H1 (cell line): ENCODE data around the gene CTNS. TPM values are rescaled to one million over a fixed set of nuclear protein-coding genes. Genes with fewer than 3 reads are reported as not detected.

ENCODE experiments used
- CTCF ChIA-PET: fragments of 300-600 bp; sonication (Branson Sonifier 250); formaldehyde crosslinking; loops from one replicate; lab custom pipeline; 2021; ENCODE audit not compliant: partially characterized antibody; lab: Charles Lee
- POLR2A ChIA-PET: fragments of 300-600 bp; sonication (Branson Sonifier 250); formaldehyde crosslinking; loops from one replicate; lab custom pipeline; 2021; ENCODE audit warnings: inconsistent platforms; ENCODE audit not compliant: partially characterized antibody; lab: Charles Lee
- DNase-seq, 2 experiments: peaks; one replicate each; pipeline versions ENCODE4 v3.0.0 to v3.0.0-alpha.2; 2010 to 2022; ENCODE audit warnings: low spot score in 2 of 2, low read depth in 1 of 2, mixed read lengths in 1 of 2
- FAIRE-seq: peaks from 2 replicates; lab custom pipeline; 2011; peaks lifted over from hg19 to GRCh38; lab: Jason Lieb, UNC
- H2AFZ ChIP-seq: 2 replicates; pipeline ENCODE4 v1.8.1; 2012; ENCODE audit warnings: low read length, inconsistent platforms
- H2AK5ac ChIP-seq: 2 replicates; pipeline ENCODE4 v1.6.1; 2013; ENCODE audit warnings: low read depth, low read length
- H2BK120ac ChIP-seq: replicated peaks from 2 replicates; pipeline ENCODE3; 2013; ENCODE audit warnings: low read depth, low read length, inconsistent platforms
- H2BK12ac ChIP-seq: 2 replicates; pipeline ENCODE4 v1.6.1; 2013; ENCODE audit warnings: low read depth, low read length
- H2BK15ac ChIP-seq: 2 replicates; pipeline ENCODE4 v1.6.1; 2013; ENCODE audit warnings: low read length
- H2BK20ac ChIP-seq: 2 replicates; pipeline ENCODE4 v1.6.1; 2013; ENCODE audit warnings: low read length
- H2BK5ac ChIP-seq: 2 replicates; pipeline ENCODE4 v1.6.1; 2013; ENCODE audit warnings: low read depth, low read length
- H3K14ac ChIP-seq: 2 replicates; pipeline ENCODE4 v1.6.1; 2013; ENCODE audit warnings: inconsistent platforms; ENCODE audit not compliant: insufficient read length
- H3K18ac ChIP-seq: 2 replicates; pipeline ENCODE4 v1.6.1; 2013; ENCODE audit warnings: low read length; ENCODE audit errors: extremely low read depth
- H3K23ac ChIP-seq: 2 replicates; pipeline ENCODE4 v1.6.1; 2013; ENCODE audit warnings: inconsistent platforms; ENCODE audit not compliant: insufficient read length
- H3K23me2 ChIP-seq: 2 replicates; pipeline ENCODE4 v1.6.1; 2013; ENCODE audit warnings: low read depth, low read length
- H3K27ac ChIP-seq: 2 replicates; pipeline ENCODE4 v1.6.1; 2011; ENCODE audit warnings: low read depth, low read length, inconsistent platforms
- H3K27me3 ChIP-seq, 4 experiments: replicated peaks in 1 of 4; 1 replicate in 1 of 4; 2 replicates in 3 of 4; pipeline versions ENCODE4 v1.6.1 to v1.8.1; 2011 to 2013; ENCODE audit warnings: low read length in 3 of 4, mild to moderate bottlenecking in 3 of 4, inconsistent platforms in 2 of 4, mixed read lengths in 2 of 4, moderate library complexity in 1 of 4; ENCODE audit not compliant: control insufficient read depth in 3 of 4, insufficient read depth in 3 of 4; ENCODE audit errors: extremely low read depth in 1 of 4
- H3K36me3 ChIP-seq, 4 experiments: 2 replicates each; pipeline versions ENCODE4 v1.6.1 to v1.8.1; 2011 to 2013; ENCODE audit warnings: mild to moderate bottlenecking in 4 of 4, low read length in 3 of 4, moderate library complexity in 2 of 4, control low read depth in 1 of 4, inconsistent platforms in 1 of 4; ENCODE audit not compliant: insufficient read depth in 4 of 4, control insufficient read depth in 2 of 4
- H3K4ac ChIP-seq: replicated peaks from 2 replicates; pipeline ENCODE3; 2013; ENCODE audit warnings: low read length, low read depth, mixed read lengths, inconsistent platforms; ENCODE audit not compliant: insufficient read length
- H3K4me1 ChIP-seq, 4 experiments: replicated peaks in 1 of 4; 1 replicate in 1 of 4; 2 replicates in 3 of 4; pipeline versions ENCODE4 v1.6.1 to v1.8.1; 2011 to 2013; ENCODE audit warnings: low read length in 3 of 4, inconsistent platforms in 2 of 4, mixed read lengths in 1 of 4; ENCODE audit not compliant: insufficient read depth in 4 of 4, control insufficient read depth in 3 of 4
- H3K4me2 ChIP-seq, 2 experiments: 2 replicates each; pipeline versions ENCODE4 v1.6.1 to v1.8.1; 2011 to 2013; ENCODE audit warnings: low read depth in 2 of 2, low read length in 2 of 2, control low read depth in 1 of 2, inconsistent platforms in 1 of 2, mild to moderate bottlenecking in 1 of 2; ENCODE audit not compliant: insufficient read depth in 1 of 2
- H3K4me3 ChIP-seq, 4 experiments: fragments of 200-600, 300-600 bp in 1 of 4; sonication (generic), shearing (Covaris generic), sonication (Bioruptor Twin) in 1 of 4; 2 replicates each; pipeline versions ENCODE4 v1.5.1 to v1.8.1; 2011 to 2016; ENCODE audit warnings: low read length in 4 of 4, low read depth in 3 of 4, control low read depth in 2 of 4, inconsistent platforms in 2 of 4, mild to moderate bottlenecking in 2 of 4, mixed read lengths in 1 of 4, moderate library complexity in 1 of 4; ENCODE audit not compliant: insufficient read depth in 2 of 4; ENCODE audit errors: extremely low read depth in 1 of 4
- H3K56ac ChIP-seq: replicated peaks from 2 replicates; pipeline ENCODE3; 2013; ENCODE audit warnings: low read depth, mild to moderate bottlenecking, mixed read lengths, low read length, inconsistent platforms; ENCODE audit not compliant: insufficient read length
- H3K79me1 ChIP-seq: 2 replicates; pipeline ENCODE4 v1.6.1; 2013; ENCODE audit warnings: low read depth, low read length, control low read depth
- H3K79me2 ChIP-seq, 2 experiments: 2 replicates each; pipeline versions ENCODE4 v1.6.1 to v1.8.1; 2012 to 2013; ENCODE audit warnings: low read length in 2 of 2, mild to moderate bottlenecking in 2 of 2, inconsistent platforms in 1 of 2; ENCODE audit not compliant: insufficient read depth in 2 of 2, control insufficient read depth in 1 of 2
- H3K9ac ChIP-seq, 4 experiments: replicated peaks in 1 of 4; 1 replicate in 1 of 4; 2 replicates in 3 of 4; pipeline versions ENCODE4 v1.6.1 to v1.8.1; 2011 to 2013; ENCODE audit warnings: low read depth in 3 of 4, low read length in 3 of 4, control low read depth in 2 of 4, mild to moderate bottlenecking in 2 of 4, moderate library complexity in 2 of 4, inconsistent platforms in 1 of 4; ENCODE audit errors: extremely low read depth in 1 of 4
- H3K9me3 ChIP-seq, 2 experiments: 2 replicates each; pipeline versions ENCODE4 v1.6.1 to v1.8.1; 2012 to 2013; ENCODE audit warnings: mild to moderate bottlenecking in 2 of 2, moderate library complexity in 2 of 2, control low read depth in 1 of 2, inconsistent platforms in 1 of 2, low read depth in 1 of 2, low read length in 1 of 2, mixed read lengths in 1 of 2; ENCODE audit not compliant: insufficient read depth in 2 of 2
- H4K20me1 ChIP-seq, 2 experiments: replicated peaks in 1 of 2; 2 replicates each; pipeline versions ENCODE3 to v1.8.1; 2011 to 2013; ENCODE audit warnings: inconsistent platforms in 2 of 2, low read length in 2 of 2, mild to moderate bottlenecking in 1 of 2; ENCODE audit not compliant: insufficient read depth in 2 of 2, control insufficient read depth in 1 of 2
- H4K5ac ChIP-seq: 2 replicates; pipeline ENCODE4 v1.6.1; 2013; ENCODE audit warnings: low read length, low read depth, mixed read lengths, inconsistent platforms; ENCODE audit not compliant: insufficient read length
- H4K8ac ChIP-seq: 2 replicates; pipeline ENCODE4 v1.8.0; 2013; ENCODE audit warnings: mild to moderate bottlenecking, moderate library complexity, low read length, inconsistent platforms; ENCODE audit not compliant: insufficient read depth; ENCODE audit errors: extremely low read depth
- H4K91ac ChIP-seq: replicated peaks from 2 replicates; pipeline ENCODE3; 2013; ENCODE audit warnings: low read length, mixed read lengths, inconsistent platforms; ENCODE audit not compliant: insufficient read length
- PHF8 ChIP-seq: fragments of 200-600 bp; sonication (generic); conservative IDR thresholded peaks from 2 replicates; pipeline ENCODE4 v1.7.1; 2012; ENCODE audit warnings: low read depth, mild to moderate bottlenecking, inconsistent platforms, low read length, moderate library complexity
- WGBS, 2 experiments: shearing (Covaris generic) in 1 of 2; methylation state at CpG; one replicate each; pipeline versions ENCODE4 v1.1.6 to v1.1.7; 2013 to 2015; ENCODE audit warnings: low lambda C conversion rate in 2 of 2, mixed read lengths in 2 of 2, inconsistent platforms in 1 of 2, low coverage in 1 of 2, missing lambda C conversion rate in 1 of 2; ENCODE audit not compliant: insufficient replicate concordance in 2 of 2, insufficient coverage in 1 of 2, insufficient read length in 1 of 2; ENCODE audit errors: extremely low coverage in 1 of 2, missing lambda C conversion rate in 1 of 2; 5-methylcytosine and 5-hydroxymethylcytosine counted together
- polyA plus RNA-seq, 7 experiments: library from polyadenylated mRNA; depleted of rRNA in 3 of 7; stranded (reverse) in 5 of 7; unstranded in 2 of 7; fragments of >200 nt in 5 of 7; fragments of 200-250 nt in 2 of 7; gene quantifications; 1 replicate in 5 of 7; 2 replicates in 1 of 7; 4 replicates in 1 of 7; pipeline versions ENCODE4 v1.2.1 to v1.2.3, GENCODE V29; 2011 to 2013; ENCODE audit warnings: missing spikeins in 2 of 7, mixed read lengths in 2 of 7
- total RNA-seq: library from RNA; stranded (reverse); fragmentation: NEBNext Ultra II Directional; extraction: Animal tissue kit (Norgen Biotek cat#: 25700); gene quantifications from 2 replicates; pipeline ENCODE4 v1.2.1, GENCODE V29; 2021
- TF ChIP-seq, protein P1 (sequence below): IDR thresholded peaks from 2 replicates; pipeline ENCODE4 v1.6.1; 2011; ENCODE audit warnings: low read depth, mild to moderate bottlenecking, low read length; ENCODE audit not compliant: insufficient read depth

CTNS gene
- total and polyA plus RNA-seq, 2 of the 8 experiments (the other 6 are each of a cell fraction or from before 2014, with no cell fraction given): 11.6 to 12.9 TPM

DNA sequence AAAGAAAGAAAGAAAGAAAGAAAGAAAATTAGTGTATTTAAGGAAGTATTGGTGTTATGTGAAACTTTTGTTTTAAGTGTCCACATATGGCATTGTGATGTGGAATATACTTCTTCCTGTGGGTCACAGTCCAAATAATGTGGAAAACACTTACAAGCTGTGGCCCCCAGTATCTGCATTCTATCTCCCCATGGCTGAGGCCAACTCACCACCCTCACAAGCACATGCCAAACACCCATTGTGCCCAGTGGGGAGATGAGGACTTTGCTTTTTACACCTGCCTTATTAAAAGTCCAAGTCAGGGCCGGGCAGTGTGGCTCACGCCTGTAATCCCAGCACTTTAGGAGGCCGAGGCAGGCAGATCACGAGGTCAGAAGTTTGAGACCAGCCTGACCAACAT is 63.4 kb downstream of the CTNS start:
- H3K27me3 ChIP-seq: peaks cover 0 to 18% (median 11%) of the 10 kb centered on the region in 4 experiments; a peak in 6 of 7 replicates
- H3K23me2 ChIP-seq: peaks cover 8% of the 10 kb centered on the region; the same call in 1 of the 2 replicates
- H3K4me3 ChIP-seq: no peak overlapping the region
- no peaks in the 10 kb centered on the region for H3K79me2 ChIP-seq
- H3K18ac ChIP-seq: no peak overlapping the region
- ChIA-PET POLR2A (interaction anchor here (0.6 to 0.8 kb wide), 2 partner anchors 9 to 891 kb away, joined by 3 to 4 read pairs; no protein-coding TSS in a partner anchor), CTCF (interaction anchor here (1.3 to 3.0 kb wide), 2 partner anchors 9 to 17 kb away, joined by 5 to 17 read pairs; no protein-coding TSS in a partner anchor)
- no peaks in the 10 kb centered on the region for H3K79me1 ChIP-seq
- H4K91ac ChIP-seq: no peak overlapping the region
- no peak overlapping the region for H2AFZ ChIP-seq
- no peak overlapping the region for H4K5ac ChIP-seq
- H3K4me1 ChIP-seq: peaks cover 0 to 8% (median 6%) of the 10 kb centered on the region in 4 experiments; a peak in 5 of 7 replicates
- H2BK15ac ChIP-seq: no peak overlapping the region
- FAIRE-seq (no peak), DNase-seq (no peak)
- H3K27ac ChIP-seq: no peak overlapping the region
- no peak overlapping the region for H4K8ac ChIP-seq
- no peak overlapping the region for H3K23ac ChIP-seq
- no peak overlapping the region for H3K14ac ChIP-seq
- H2BK12ac ChIP-seq: no peak overlapping the region
- H3K56ac ChIP-seq: no peak overlapping the region
- no peak overlapping the region for H2BK20ac ChIP-seq
- no peak overlapping the region for H2BK120ac ChIP-seq
- H2AK5ac ChIP-seq: no peak overlapping the region
- H4K20me1 ChIP-seq: peaks cover 0 to 1% of the 10 kb centered on the region in 2 experiments
- no peak overlapping the region for H3K4ac ChIP-seq
- peaks cover 0 to 4% of the 10 kb centered on the region in 2 experiments; a peak in 1 of 4 replicates for H3K9me3 ChIP-seq
- H2BK5ac ChIP-seq: no peak overlapping the region
- H3K36me3 ChIP-seq: no peaks in the 10 kb centered on the region; a peak in 1 of 8 replicates
- H3K4me2 ChIP-seq: no peak overlapping the region
- 90% methylated on average over 4 of the region's 4 CpGs; no CpG with 5 or more reads in 1 of the 2 experiments for WGBS, 2 experiments
- no peak for TF ChIP-seq PHF8
- TF ChIP-seq, protein P1, sequence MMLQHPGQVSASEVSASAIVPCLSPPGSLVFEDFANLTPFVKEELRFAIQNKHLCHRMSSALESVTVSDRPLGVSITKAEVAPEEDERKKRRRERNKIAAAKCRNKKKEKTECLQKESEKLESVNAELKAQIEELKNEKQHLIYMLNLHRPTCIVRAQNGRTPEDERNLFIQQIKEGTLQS: no peak
- no peak overlapping the region for H3K9ac ChIP-seq
